ENCODE data around the gene TSPAN4. TPM values are rescaled to one million over a fixed set of nuclear protein-coding genes. Genes with fewer than 3 reads are reported as not detected.

The TSPAN4 gene
- polyA plus RNA-seq, 4 donors, result 63.9 to 92.2 (median 72.2) TPM

DNA sequence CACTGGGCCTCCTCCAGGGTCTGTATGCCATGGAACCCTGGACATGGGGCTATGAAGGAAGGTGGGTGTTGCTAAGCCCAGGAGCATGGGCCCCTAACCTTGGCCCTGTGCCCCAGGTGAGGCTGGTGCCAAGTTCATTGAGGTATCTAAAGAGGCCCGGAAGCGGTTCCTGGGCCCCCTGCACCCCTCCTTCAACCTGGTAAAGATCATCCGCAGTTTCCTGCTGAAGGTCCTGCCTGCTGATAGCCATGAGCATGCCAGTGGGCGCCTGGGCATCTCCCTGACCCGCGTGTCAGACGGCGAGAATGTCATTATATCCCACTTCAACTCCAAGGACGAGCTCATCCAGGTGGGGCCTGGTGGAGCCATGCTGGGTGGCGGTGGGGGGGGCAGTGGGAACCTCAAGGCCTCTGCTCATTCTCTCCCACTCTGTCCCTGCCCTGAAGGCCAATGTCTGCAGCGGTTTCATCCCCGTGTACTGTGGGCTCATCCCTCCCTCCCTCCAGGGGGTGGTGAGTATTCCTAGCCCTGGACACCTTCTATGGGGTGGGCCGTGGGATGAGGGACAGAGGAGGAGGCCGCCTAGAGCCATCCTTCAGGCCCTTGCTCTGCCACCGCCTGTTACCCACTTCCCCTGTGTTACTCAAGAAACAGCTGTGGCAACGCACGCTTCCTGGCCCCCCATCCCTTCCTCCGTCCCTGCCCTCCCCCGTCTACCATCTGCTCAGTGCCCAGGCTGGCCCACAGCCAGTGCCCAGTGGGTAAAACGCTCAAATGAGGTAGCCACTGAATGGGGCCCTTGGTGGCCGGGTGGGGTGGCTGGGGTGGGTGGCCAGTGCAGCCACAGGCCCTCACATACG is 20.9 kb upstream of the TSPAN4 start:
- DNase-seq (ENCODE audit: low read depth in 4 of 4, low spot score in 3 of 4), result no peak

DNA sequence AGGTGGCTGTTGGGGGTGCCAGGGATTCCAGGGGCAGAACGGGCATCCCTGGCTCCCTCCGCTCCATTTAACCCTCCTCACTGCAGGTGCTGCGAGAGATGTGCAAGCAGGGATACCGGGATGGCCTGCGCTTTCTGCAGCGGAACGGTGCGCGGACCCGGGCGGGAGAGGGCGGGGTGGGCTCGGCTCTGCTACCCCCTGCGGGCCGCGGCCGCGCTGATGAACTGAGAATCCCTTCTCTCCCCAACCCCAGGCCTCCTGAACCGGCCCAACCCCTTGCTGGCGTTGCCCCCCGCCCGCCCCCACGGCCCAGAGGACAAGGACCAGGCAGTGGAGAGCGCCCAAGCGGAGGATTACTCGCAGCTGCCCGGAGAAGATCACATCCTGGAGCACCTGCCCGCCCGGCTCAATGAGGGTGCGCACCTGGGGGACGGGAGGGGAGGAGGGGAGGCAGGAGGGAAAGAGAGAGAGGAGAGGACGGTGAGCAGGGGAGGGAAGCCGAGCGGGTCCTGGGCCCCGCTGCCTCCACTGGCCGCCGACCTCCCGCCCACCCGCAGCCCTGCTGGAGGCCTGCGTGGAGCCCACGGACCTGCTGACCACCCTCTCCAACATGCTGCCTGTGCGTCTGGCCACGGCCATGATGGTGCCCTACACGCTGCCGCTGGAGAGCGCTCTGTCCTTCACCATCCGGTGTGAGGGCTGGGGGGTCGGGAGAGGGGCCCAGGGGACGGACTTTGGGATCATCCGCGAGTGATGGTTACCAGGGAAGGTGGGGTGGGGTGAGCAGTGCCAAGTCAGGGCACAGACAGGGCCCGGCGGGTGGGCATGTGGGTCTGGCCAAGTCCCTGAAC is 19.0 kb upstream of the TSPAN4 start:
- no peak for DNase-seq (ENCODE audit: low read depth in 4 of 4, low spot score in 3 of 4)

DNA sequence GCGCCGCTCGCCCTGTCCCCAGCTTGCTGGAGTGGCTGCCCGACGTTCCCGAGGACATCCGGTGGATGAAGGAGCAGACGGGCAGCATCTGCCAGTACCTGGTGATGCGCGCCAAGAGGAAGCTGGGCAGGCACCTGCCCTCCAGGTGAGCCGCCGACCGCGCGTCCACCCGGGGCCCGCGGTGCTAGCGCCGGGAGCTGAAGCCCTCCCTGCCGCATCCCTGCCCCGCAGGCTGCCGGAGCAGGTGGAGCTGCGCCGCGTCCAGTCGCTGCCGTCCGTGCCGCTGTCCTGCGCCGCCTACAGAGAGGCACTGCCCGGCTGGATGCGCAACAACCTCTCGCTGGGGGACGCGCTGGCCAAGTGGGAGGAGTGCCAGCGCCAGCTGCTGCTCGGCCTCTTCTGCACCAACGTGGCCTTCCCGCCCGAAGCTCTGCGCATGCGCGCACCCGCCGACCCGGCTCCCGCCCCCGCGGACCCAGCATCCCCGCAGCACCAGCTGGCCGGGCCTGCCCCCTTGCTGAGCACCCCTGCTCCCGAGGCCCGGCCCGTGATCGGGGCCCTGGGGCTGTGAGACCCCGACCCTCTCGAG is 18.3 kb upstream of the TSPAN4 start:
- DNase-seq (ENCODE audit: low read depth in 4 of 4, low spot score in 3 of 4), result no peak

DNA sequence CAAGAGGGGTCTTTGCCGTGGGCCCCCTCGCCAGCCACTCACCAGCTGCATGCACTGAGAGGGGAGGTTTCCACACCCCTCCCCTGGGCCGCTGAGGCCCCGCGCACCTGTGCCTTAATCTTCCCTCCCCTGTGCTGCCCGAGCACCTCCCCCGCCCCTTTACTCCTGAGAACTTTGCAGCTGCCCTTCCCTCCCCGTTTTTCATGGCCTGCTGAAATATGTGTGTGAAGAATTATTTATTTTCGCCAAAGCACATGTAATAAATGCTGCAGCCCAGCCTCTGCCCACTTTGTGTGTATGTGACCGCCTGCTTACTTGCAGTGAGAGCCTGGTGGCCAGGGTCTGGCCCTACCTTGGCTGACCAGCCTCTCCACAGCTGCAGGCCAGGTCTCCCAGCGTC is 17.7 kb upstream of the TSPAN4 start:
- no peak for DNase-seq (ENCODE audit: low read depth in 4 of 4, low spot score in 3 of 4)

DNA sequence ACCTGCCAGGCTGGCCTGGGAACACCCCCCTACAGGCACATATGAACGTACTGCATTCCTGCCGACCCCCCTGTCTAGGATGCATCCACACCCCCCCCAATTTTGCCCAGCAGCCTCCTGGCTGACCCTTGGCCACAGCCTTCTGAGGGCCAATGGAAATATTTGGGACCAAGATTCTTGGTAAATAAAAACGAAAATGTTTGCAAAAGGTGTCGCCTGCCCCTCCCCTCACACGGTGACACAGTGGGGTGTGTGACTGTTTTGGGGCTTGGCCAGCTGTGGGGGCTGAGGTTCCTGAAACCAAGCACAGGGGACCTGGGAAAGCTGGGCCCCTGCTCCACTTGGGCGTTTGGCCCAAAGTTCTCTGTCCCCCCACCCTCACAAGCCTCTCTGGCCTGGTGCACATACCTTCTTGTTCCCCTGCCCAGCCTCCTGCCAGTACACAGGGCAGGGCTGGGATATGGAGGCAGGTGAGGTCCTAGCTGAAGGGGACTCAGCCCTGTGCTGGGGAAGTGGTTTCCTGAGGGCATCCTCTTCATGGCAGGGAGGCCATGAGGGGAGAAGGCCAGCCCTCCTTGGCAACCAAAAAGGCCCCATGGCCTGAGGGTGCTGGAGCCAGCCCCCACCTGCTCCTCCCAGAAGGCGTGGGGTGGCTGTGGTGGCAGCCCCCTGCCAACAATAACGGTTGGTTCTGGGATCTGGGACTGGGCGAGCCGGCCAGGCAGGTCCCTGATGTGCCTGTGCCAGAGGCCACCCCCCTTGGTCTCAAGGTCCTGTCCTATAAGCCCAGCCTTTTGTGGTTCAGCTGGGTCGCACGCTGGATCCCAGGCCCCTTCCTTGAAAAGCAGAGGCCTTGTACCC is 17.1 kb upstream of the TSPAN4 start:
- DNase-seq (ENCODE audit: low read depth in 4 of 4, low spot score in 3 of 4), result no peak

DNA sequence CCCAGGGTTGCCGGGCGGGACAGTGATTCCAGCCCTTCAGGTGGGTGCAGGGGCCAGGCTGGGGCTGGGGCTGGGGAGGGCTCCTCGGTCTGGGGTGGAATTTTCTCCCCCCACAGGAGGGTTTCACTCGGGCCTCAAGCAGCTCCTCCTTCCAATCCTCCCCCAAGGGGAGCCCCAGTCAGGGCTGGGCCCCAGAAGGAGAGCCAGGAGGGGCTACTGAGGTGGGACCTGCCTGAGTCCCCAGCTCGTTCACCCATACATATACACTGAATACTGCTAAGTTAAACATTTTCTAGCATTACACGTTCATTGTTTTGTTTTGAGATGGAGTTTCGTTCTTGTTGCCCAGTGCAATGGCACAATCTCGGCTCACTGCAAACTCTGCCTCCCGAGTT is 16.4 kb upstream of the TSPAN4 start:
- no peak for DNase-seq (ENCODE audit: low read depth in 4 of 4, low spot score in 3 of 4)

DNA sequence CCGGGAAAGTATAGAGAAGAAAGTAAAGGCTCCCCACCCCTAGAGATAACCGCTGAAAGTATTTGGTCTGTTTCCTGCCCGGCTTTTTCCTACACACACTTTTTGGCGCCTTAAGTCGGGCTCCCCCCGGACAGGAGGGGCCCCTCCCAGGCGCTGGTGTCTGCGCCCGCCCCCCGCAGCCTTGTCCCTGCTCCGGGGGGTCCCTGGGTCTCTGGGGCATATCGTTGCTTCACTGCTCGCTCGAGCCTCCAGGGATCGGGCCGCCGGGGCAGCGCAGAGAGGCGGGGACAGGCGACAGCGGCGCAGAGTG is 15.9 kb upstream of the TSPAN4 start:
- no peak for DNase-seq (ENCODE audit: low read depth in 4 of 4, low spot score in 3 of 4)

DNA sequence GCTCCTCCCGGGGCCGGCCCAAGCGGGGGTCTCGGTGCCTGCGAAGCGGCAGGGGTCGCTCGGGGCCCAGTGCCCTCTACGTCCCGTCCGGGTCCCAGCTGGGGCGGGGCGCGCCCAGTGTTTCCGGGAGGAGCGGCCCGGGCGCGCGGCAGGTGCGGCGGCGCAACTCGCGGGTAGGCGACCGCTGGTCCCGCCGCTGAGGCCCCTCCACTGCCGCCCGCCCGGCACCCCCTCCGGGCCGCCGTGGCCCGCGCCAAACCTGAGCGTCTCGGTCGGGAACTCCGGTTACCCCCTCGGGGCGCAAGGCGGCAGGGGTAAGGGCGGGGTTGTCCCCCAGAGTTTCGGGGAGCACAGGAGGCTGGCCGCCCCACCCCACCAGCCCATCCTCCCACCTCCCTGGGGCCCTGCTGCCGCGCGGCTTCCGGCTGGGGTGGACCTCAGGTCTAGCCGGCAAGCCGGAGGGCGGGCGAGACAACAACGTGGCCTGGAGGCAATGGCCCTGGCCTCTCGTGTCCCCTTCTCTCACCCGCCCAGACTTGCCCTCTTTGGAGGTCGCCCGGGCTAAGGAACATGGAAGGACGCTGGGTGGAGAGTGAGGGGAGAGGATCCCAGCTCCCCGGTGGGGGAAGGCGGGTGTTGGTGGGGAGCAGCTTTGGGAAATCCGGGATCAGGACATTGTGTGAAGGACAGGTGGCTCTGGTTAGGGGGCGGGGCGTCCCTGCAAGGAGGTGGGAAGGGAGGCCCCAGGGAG is 15.3 kb upstream of the TSPAN4 start:
- no peak for DNase-seq (ENCODE audit: low read depth in 4 of 4, low spot score in 3 of 4)

DNA sequence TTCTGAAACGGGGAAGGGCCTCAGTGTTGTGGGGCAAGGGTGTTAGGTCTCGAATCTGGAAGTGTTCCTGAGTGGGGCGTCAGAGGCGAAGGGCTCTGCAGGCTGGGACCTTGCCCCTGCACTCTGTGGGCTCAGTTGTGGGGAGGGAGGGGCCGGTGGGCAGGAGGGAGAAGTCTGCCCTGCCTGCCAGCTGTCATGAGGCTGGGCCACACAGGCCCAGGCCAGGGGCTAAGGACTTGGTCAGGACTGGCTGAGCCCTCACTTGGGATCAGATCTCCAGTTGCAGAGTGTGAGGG is 14.8 kb upstream of the TSPAN4 start, which contains the start of gene CRACR2B:
Gene CRACR2B (plus strand): TSS at position 23 of the 296 bp plus-strand sequence. CDS start 689 bp downstream, outside the sequence.
- no peak for DNase-seq (ENCODE audit: low read depth in 4 of 4, low spot score in 3 of 4)

DNA sequence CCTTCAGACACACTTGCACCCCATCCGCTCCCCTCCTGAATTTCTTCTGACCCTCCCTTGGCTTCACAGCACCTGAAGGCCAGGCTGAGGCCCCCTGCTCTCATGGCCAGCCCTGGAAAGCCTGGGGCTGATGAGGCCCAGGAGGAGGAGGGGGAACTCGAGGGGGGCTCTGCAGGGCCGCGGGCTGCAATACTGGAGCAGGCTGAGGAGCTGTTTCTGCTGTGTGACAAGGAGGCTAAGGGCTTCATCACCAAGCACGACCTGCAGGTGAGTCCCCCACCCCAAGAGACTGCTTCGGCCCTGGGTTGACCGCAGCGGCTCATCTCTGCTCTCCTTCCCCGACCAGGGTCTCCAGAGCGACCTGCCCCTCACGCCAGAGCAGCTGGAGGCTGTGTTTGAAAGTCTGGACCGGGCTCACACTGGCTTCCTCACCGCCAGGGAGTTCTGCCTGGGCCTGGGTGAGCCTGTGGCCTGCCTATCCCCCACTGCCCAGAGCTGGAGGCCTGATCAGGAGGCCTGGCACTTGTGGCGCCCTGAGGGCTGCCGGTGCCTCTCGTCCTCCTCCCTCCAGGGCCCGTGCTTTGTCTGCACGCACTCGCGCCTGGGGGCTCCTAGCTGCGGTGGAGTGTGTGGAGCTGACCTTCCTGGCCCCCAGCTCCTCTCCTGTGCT is 14.0 kb upstream of the TSPAN4 start:
- DNase-seq (ENCODE audit: low read depth in 4 of 4, low spot score in 3 of 4), result no peak

DNA sequence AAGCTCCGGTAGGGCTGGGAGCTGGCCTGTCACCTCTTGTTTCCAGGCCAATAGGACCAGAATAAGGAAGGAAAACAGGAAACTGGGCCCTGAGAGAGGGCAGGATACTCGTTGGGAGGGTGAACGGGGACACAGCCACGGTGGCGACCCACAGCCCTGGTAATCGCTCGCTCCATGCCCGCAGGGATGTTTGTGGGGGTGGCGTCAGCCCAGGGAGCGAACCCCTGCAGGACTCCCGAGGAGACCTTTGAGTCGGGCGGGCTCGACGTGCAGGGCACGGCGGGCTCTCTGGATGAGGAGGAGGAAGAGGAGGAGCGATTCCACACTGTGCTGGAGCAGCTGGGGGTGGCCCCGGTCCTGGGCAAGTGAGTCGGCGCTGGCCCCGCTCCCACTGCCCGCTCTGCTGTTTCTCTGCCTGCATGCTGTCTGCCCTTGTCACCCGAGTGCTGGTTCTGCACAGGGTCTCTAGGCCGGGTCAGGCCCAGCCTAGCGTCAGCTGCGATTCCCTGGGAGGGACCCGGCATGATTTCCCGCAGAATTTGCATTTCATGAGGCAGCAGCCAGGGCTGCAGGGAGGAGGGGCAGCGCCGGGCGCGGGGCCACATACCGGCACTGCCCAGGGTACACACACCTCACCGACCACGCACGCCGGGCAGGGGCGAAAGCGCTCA is 13.3 kb upstream of the TSPAN4 start:
- no peak for DNase-seq (ENCODE audit: low read depth in 4 of 4, low spot score in 3 of 4)

DNA sequence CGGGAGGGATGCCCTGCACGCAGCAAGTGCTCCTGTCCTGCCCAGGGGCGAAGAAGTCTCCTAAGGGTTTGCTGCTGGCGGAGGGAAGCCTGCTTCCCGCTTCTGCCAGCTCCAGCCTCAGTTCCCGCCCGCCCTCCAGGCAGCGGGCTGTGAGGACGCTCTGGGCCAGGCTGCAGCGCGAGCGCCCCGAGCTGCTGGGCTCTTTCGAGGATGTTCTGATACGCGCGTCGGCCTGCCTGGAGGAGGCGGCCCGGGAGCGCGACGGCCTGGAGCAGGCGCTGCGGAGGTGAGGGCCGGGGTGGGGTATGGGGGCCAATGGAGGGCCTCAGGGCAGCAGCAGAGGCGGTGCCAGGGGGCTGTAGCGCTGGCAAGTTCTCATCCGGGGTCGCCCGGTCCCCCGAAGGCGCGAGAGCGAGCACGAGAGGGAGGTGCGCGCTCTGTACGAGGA is 12.8 kb upstream of the TSPAN4 start:
- DNase-seq (ENCODE audit: low read depth in 4 of 4, low spot score in 3 of 4), result no peak

DNA sequence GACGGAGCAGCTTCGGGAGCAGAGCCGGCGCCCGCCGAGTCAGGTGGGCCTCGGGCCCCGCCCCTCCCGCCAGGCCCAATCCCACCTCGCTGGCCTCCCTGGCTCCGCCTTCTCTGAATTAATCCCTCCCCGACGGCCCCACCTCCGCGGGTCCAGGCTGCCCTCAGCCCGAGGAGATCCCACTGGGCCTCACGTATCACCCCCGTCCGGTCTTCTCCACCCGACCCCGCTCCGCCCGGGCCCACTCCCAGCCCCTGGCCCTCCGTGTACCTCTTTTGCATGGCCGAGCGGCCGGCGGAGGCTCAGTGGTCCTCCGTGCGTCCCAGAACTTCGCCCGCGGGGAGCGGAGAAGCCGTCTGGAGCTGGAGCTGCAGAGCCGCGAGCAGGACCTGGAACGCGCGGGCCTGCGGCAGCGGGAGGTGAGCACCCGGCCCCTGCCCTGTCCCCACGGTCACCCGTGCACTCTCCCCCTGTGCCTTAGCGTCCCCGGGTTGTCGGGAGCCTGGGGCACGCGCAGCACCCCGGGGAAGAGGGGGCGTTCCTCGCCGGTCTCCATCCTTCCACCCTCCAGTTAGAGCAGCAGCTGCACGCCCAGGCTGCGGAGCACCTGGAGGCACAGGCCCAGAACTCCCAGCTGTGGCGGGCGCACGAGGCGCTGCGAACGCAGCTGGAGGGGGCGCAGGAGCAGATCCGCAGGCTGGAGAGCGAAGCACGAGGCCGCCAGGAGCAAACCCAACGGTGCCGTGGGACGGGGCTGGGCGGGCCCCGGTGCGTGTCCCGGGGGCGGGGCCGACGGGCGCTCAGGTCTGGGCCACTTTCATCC is 12.1 kb upstream of the TSPAN4 start:
- no peak for DNase-seq (ENCODE audit: low read depth in 4 of 4, low spot score in 3 of 4)

DNA sequence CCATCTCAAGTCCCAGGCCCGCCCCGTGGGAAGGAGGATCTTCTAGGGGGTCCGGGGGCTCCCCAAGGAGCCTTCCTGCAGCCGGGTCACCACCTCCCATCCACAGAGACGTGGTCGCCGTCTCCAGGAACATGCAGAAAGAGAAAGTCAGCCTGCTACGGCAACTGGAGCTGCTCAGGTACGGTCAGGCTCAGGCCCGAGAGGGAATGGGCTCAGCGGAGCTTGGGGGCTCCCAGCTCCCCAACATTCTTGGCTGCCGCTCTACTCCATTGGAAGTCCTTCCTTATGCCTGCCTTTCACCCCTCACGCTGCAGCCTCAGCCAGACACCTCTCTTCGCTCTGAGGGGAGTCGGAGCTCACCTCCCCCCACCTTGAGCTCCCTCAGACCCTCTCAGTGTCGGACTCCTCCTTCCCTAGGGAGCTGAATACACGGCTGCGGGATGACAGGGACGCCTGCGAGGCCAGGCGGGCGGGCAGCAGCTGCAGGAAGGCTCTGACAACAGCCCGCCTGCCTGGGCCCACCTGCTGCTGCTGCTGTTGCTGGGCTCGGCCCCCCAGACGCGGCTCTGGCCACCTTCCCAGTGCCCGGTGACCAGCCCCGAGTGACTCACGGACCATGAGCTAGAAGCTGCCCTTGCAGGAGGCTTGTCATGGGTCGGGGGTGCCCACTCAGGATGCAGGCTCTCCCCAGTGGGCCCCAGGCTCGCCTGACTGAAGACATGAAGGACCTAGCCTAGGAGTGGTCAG is 11.4 kb upstream of the TSPAN4 start:
- DNase-seq (ENCODE audit: low read depth in 4 of 4, low spot score in 3 of 4), result no peak

DNA sequence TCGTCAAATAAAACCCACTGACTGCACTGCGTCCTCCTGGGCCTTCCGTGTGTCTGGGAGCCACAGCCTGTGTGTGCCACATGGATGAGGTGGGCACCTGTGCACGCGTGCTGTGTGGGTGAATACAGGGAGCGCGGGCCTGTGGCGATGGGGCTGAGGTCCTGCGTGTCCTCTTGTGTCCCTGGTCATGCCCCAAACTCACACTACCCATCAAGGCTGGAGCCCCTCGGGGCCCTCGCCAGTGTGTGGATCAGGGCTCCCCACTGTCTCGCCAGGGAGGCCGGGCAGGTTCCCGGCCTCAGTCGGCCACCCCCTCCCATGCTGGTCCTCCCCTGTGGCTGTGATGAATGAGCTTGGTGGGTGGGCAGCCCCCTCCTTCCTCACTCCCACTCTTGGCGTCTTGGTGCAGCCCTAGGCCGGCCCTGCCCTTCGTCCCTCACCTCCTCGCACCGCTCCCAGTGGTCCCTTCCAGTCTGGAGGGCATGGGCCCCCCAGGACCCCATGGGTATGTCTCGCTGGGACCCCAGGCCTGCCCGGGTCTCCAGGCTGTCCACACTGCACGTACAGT is 10.6 kb upstream of the TSPAN4 start:
- DNase-seq (ENCODE audit: low read depth in 4 of 4, low spot score in 3 of 4), result no peak

DNA sequence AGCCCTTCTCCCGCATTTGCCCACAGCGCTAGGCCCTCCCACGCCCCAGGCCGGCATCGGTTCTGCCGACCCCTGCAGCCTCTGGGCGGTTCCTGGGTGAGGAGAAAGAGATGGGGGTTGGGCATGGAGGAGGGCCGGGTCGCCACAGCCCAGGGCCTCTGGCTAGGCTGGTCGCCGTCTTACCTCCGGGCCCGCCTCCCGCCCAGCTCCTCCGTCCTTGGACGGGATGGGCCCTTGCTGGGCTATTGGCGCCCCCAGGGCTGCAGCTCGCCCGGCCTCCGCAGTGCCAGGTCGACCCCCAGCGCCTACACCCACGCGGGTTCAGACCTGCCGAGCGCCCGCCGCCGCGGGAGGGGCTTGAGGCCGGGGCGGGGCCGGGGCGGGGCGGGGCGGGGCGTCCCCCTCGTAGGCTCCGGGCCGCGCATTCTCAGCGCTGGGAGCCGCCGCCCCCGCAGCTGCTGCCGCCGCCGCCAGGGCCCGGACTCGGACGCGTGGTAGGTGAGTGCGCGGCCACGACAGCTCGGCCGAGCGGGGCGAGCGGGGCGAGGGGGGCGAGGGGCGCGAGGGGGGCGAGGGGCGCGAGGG is 10.0 kb upstream of the TSPAN4 start, which contains the start of gene CD151:
Gene CD151 (plus strand): TSS at position 424 of the 585 bp plus-strand sequence. CDS start 3,118 bp downstream, outside the sequence.
- DNase-seq (ENCODE audit: low read depth in 4 of 4, low spot score in 3 of 4), result no peak
